GM12878 (cell line): ENCODE data around the gene LRCH4. TPM values are rescaled to one million over a fixed set of nuclear protein-coding genes. Genes with fewer than 3 reads are reported as not detected.
A peak's percentile ranks its signal among the peaks of the same experiment; 100 is the strongest.

Experiments
- ATAC-seq: fragments of 200-7000 bp; cut with Tn5 transposase; 3 replicates; pipeline ENCODE4 v1.9.1; 2020; ENCODE audit warnings: mild to moderate bottlenecking, moderate library complexity
- BruUV-seq: library from RNA; stranded (reverse); fragments of 400-500 nt; replicated peaks from 2 replicates; lab custom pipeline; 2021; lab: Mats Ljungman, UMichigan
- CTCF ChIA-PET: fragments of 300-600 bp; sonication (Branson Sonifier 250); formaldehyde crosslinking; extraction: SDS; loops from one replicate; lab custom pipeline; 2021; ENCODE audit warnings: inconsistent platforms; lab: Yijun Ruan, JAX
- POLR2A ChIA-PET: fragments of 350-600 bp; formaldehyde crosslinking; extraction: SDS; loops from one replicate; lab custom pipeline; 2021; ENCODE audit warnings: inconsistent platforms; lab: Charles Lee
- RAD21 ChIA-PET: fragments of 300-600 bp; sonication (Branson Sonifier 250); formaldehyde crosslinking; loops from one replicate; lab custom pipeline; 2023; ENCODE audit warnings: antibody characterized with exemption; ENCODE audit not compliant: unreplicated experiment; lab: Charles Lee
- SMC1A ChIA-PET: fragments of 300-600 bp; sonication (Branson Sonifier 250); formaldehyde crosslinking; loops from one replicate; lab custom pipeline; 2023; ENCODE audit not compliant: unreplicated experiment, uncharacterized antibody; lab: Charles Lee
- DNase-seq: peaks from one replicate; pipeline ENCODE4 v3.0.0-alpha.2; 2011; ENCODE audit warnings: low read depth, low spot score
- FAIRE-seq: peaks from 3 replicates; lab custom pipeline; 2011; peaks lifted over from hg19 to GRCh38; lab: Jason Lieb, UNC
- H2AFZ ChIP-seq: 2 replicates; pipeline ENCODE4 v1.6.0; 2011; ENCODE audit warnings: low read depth, low read length, control low read depth; ENCODE audit not compliant: control insufficient read depth
- H3K27ac ChIP-seq: 2 replicates; pipeline ENCODE4 v1.5.1; 2011; ENCODE audit warnings: control low read depth; ENCODE audit not compliant: control insufficient read depth, insufficient read depth
- H3K27me3 ChIP-seq, 2 experiments: replicated peaks in 1 of 2; 2 replicates each; pipeline versions ENCODE4 v1.6.0 to v1.6.1; 2011; ENCODE audit warnings: low read length in 1 of 2; ENCODE audit not compliant: control insufficient read depth in 2 of 2, insufficient read depth in 2 of 2
- H3K36me3 ChIP-seq, 2 experiments: 2 replicates each; pipeline ENCODE4 v1.5.1; 2011; ENCODE audit warnings: low read length in 1 of 2; ENCODE audit not compliant: control insufficient read depth in 2 of 2, insufficient read depth in 2 of 2
- H3K4me1 ChIP-seq: 2 replicates; pipeline ENCODE4 v1.6.1; 2011; ENCODE audit warnings: mild to moderate bottlenecking, low read length, moderate library complexity, mixed read lengths; ENCODE audit not compliant: control insufficient read depth, insufficient read depth
- H3K4me2 ChIP-seq: 2 replicates; pipeline ENCODE4 v1.6.0; 2011; ENCODE audit warnings: control low read depth; ENCODE audit not compliant: control insufficient read depth, insufficient read depth
- H3K4me3 ChIP-seq: fragments of 200-600 bp; sonication (generic); 2 replicates; pipeline ENCODE4 v1.5.1; 2016
- H3K79me2 ChIP-seq: 2 replicates; pipeline ENCODE4 v1.6.0; 2011; ENCODE audit warnings: low read length; ENCODE audit not compliant: control insufficient read depth, insufficient read depth
- H3K9ac ChIP-seq: 2 replicates; pipeline ENCODE4 v1.8.0; 2011; ENCODE audit warnings: low read length, control low read depth, mixed read lengths; ENCODE audit not compliant: control insufficient read depth, insufficient read depth
- H3K9me3 ChIP-seq: replicated peaks from 3 replicates; pipeline ENCODE4 v1.5.1; 2011; ENCODE audit warnings: mild to moderate bottlenecking, low read length; ENCODE audit not compliant: control insufficient read depth, insufficient read depth
- H4K20me1 ChIP-seq: 2 replicates; pipeline ENCODE4 v1.6.0; 2011; ENCODE audit not compliant: control insufficient read depth, insufficient read depth
- NBN ChIP-seq: fragments of 450-650 bp; IDR thresholded peaks from 2 replicates; pipeline ENCODE4 v1.6.1; 2016
- POLR2A ChIP-seq: IDR thresholded peaks from 2 replicates; pipeline ENCODE4 v1.6.1; 2011; ENCODE audit warnings: low read depth, mild to moderate bottlenecking, low read length
- SIN3A ChIP-seq: IDR thresholded peaks from 2 replicates; pipeline ENCODE4 v1.6.1; 2012; ENCODE audit warnings: low read depth, low read length, improper control_type of control experiment
- WGBS: methylation state at CpG from one replicate; pipeline ENCODE4 v1.1.6; 2016; ENCODE audit warnings: low lambda C conversion rate; ENCODE audit not compliant: insufficient replicate concordance, insufficient coverage; ENCODE audit errors: missing lambda C conversion rate; 5-methylcytosine and 5-hydroxymethylcytosine counted together
- in situ Hi-C: fragments of 300-500 bp; cut with MboI; formaldehyde crosslinking; loops from 9 replicates; pipeline ENCODE4 v1.14.3; 2018; ENCODE audit warnings: mixed read lengths
- intact Hi-C: fragments of 100-400 bp; cut with micrococcal nuclease; formaldehyde crosslinking; loops from one replicate; pipeline ENCODE4 v1.14.2; 2022; ENCODE audit not compliant: unreplicated experiment
- polyA plus RNA-seq, 11 experiments: library from polyadenylated mRNA; depleted of rRNA in 4 of 11; unstranded in 6 of 11; stranded (reverse) in 5 of 11; fragments of >200 nt; fragmentation: Nextera tagmentation in 4 of 11; fragmentation: Illumina TruSeq in 1 of 11; extraction: Ambion mirVana in 4 of 11; extraction: Trizol in 1 of 11; gene quantifications; 1 replicate in 1 of 11; 2 replicates in 10 of 11; pipeline versions ENCODE4 v1.2.1 to v1.2.3, GENCODE V29; 2011 to 2016; ENCODE audit warnings: inconsistent platforms in 2 of 11, missing spikeins in 2 of 11, low read depth in 1 of 11
- total RNA-seq, 4 experiments: library from RNA; depleted of rRNA in 3 of 4; stranded (reverse); fragments of >200 nt in 3 of 4; fragmentation: Illumina TruSeq in 1 of 4; extraction: Trizol in 1 of 4; gene quantifications; 2 replicates each; pipeline versions ENCODE4 v1.2.1 to v1.2.3, GENCODE V29; 2013 to 2021
- TF ChIP-seq, protein P1 (sequence below): fragments of 450-650 bp; IDR thresholded peaks from 2 replicates; pipeline ENCODE4 v1.6.1; 2017; ENCODE audit warnings: mild to moderate bottlenecking, moderate library complexity

The LRCH4 gene
- total and polyA plus RNA-seq, 10 of the 15 experiments (the other 5 are each of a cell fraction or from before 2014, with no cell fraction given): 0.58 to 96.7 (median 28.4) TPM

DNA sequence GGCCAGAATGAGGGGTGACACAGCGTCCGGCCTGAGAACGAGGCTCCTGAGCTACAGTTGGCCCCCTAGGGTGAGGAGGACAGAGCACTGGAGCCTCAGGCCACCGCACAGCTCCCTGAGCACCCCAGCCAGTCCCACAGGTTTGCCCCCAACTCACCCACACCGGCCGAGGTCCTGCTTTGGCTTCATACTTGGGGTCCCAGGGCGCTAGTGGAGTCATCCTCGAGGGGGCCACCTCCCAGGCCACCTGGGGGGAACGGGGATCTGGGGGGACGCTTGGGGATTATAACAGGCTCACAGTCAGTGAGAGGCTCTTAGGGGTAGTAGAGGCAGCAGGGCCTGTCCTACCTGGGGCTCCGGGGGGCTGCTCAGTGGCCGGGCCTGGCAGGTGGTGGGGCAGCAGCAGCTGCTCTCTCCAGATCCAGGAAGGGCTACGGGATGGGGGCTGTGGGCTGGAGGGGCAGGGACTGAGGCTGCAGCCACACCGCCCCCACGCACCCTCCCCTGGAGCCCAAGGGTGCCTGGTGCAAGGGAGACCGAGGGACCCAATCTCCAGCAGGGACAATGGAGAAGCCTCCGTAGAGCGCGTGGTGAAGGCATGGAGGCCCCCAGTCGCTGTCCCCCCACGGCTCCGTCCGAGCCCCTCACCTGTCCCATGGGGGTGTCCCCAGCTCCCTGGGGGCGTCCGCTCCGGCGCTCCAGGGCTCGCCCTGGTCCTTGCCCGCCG lies 12.8 kb downstream of the LRCH4 start:
- H3K27ac ChIP-seq: no peak overlapping the region
- no peak for ATAC-seq
- no peak overlapping the region for H3K4me3 ChIP-seq
- intact Hi-C loops: no loop called here
- DNase-seq: no peak
- H3K36me3 ChIP-seq: peaks cover 0 to 11% of the 10 kb centered on the region in 2 experiments; a peak in 3 of 4 replicates
- H2AFZ ChIP-seq: no peak overlapping the region
- no peaks in the 10 kb centered on the region for H3K9me3 ChIP-seq
- H3K4me1 ChIP-seq: peaks cover 22% of the 10 kb centered on the region
- H3K79me2 ChIP-seq: no peaks in the 10 kb centered on the region
- no peaks in the 10 kb centered on the region for H3K27me3 ChIP-seq
- TF ChIP-seq, protein P1, sequence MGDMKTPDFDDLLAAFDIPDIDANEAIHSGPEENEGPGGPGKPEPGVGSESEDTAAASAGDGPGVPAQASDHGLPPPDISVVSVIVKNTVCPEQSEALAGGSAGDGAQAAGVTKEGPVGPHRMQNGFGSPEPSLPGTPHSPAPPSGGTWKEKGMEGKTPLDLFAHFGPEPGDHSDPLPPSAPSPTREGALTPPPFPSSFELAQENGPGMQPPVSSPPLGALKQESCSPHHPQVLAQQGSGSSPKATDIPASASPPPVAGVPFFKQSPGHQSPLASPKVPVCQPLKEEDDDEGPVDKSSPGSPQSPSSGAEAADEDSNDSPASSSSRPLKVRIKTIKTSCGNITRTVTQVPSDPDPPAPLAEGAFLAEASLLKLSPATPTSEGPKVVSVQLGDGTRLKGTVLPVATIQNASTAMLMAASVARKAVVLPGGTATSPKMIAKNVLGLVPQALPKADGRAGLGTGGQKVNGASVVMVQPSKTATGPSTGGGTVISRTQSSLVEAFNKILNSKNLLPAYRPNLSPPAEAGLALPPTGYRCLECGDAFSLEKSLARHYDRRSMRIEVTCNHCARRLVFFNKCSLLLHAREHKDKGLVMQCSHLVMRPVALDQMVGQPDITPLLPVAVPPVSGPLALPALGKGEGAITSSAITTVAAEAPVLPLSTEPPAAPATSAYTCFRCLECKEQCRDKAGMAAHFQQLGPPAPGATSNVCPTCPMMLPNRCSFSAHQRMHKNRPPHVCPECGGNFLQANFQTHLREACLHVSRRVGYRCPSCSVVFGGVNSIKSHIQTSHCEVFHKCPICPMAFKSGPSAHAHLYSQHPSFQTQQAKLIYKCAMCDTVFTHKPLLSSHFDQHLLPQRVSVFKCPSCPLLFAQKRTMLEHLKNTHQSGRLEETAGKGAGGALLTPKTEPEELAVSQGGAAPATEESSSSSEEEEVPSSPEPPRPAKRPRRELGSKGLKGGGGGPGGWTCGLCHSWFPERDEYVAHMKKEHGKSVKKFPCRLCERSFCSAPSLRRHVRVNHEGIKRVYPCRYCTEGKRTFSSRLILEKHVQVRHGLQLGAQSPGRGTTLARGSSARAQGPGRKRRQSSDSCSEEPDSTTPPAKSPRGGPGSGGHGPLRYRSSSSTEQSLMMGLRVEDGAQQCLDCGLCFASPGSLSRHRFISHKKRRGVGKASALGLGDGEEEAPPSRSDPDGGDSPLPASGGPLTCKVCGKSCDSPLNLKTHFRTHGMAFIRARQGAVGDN: no peak
- 0 out of 2 replicates have a peak, but pooled peaks have one; percentile 48 for TF ChIP-seq POLR2A
- TF ChIP-seq NBN: no peak
- no peak for TF ChIP-seq SIN3A
- TF ChIP-seq, all 136 proteins: peak for 1
- ChIA-PET RAD21 (no interaction called here), POLR2A (no interaction called here), SMC1A (no interaction called here), CTCF (interaction anchor here (0.7 kb wide), 1 partner anchor 12 kb away, joined by 3 read pairs; no protein-coding TSS in a partner anchor)
- H3K9ac ChIP-seq: no peak overlapping the region
- no peak for FAIRE-seq
- no peaks in the 10 kb centered on the region for H4K20me1 ChIP-seq
- H3K4me2 ChIP-seq: no peak overlapping the region
- 95% methylated on average over 25 of the region's 30 CpGs for WGBS
- BruUV-seq: no TSS peak
- in situ Hi-C loops: no loop called here
